Measurements from ENCODE around the gene LSMEM2. TPM values are rescaled to one million over a fixed set of nuclear protein-coding genes. Genes with fewer than 3 reads are reported as not detected.

Gene LSMEM2
- total RNA-seq, 1 donor from 2014 or later, result 0.18 TPM

GRCh38 chr3:50319181-50319893, 40.5 kb downstream of the LSMEM2 start:
- no peak for TF ChIP-seq CTCF (IDR thresholded peaks at IDR 0.05; ENCODE audit: unreplicated experiment)
- no peak for DNase-seq (ENCODE audit: low spot score)
- Mint-ChIP-seq H3K36me3 (ENCODE audit: low read depth, unreplicated experiment) (peaks cover 36% of the 10 kb centered on the region), H3K27me3 (ENCODE audit: unreplicated experiment) (peaks cover 26% of the 10 kb centered on the region), H3K4me3 (ENCODE audit: unreplicated experiment) (peak overlapping the region; percentile 96), H3K9me3 (ENCODE audit: unreplicated experiment) (no peaks in the 10 kb centered on the region), H3K4me1 (ENCODE audit: unreplicated experiment) (peaks cover 49% of the 10 kb centered on the region), H3K27ac (ENCODE audit: unreplicated experiment) (peak overlapping the region; percentile 50)

- H3K27me3 Mint-ChIP-seq (ENCODE audit: unreplicated experiment), result peaks cover 26% of the 10 kb centered on the region
- H3K4me3 Mint-ChIP-seq (ENCODE audit: unreplicated experiment), result peak overlapping the region; percentile 96
- DNase-seq (ENCODE audit: low spot score), result peak; percentile 4
- peaks cover 41% of the 10 kb centered on the region for H3K36me3 Mint-ChIP-seq (ENCODE audit: low read depth, unreplicated experiment)
- peak overlapping the region; percentile 77 for H3K27ac Mint-ChIP-seq (ENCODE audit: unreplicated experiment)
- no peak for TF ChIP-seq CTCF (IDR thresholded peaks at IDR 0.05; ENCODE audit: unreplicated experiment)
- no peaks in the 10 kb centered on the region for H3K9me3 Mint-ChIP-seq (ENCODE audit: unreplicated experiment)
- H3K4me1 Mint-ChIP-seq (ENCODE audit: unreplicated experiment), result peaks cover 55% of the 10 kb centered on the region
Measured at GRCh38 chr3:50319894-50320625, 41.2 kb downstream of the LSMEM2 start.

- peaks cover 36% of the 10 kb centered on the region for H3K36me3 Mint-ChIP-seq (ENCODE audit: low read depth, unreplicated experiment)
- peak overlapping the region; percentile 77 for H3K27ac Mint-ChIP-seq (ENCODE audit: unreplicated experiment)
- TF ChIP-seq CTCF (IDR thresholded peaks at IDR 0.05; ENCODE audit: unreplicated experiment), result no peak
- no peaks in the 10 kb centered on the region for H3K9me3 Mint-ChIP-seq (ENCODE audit: unreplicated experiment)
- H3K27me3 Mint-ChIP-seq (ENCODE audit: unreplicated experiment), result peaks cover 26% of the 10 kb centered on the region
- H3K4me1 Mint-ChIP-seq (ENCODE audit: unreplicated experiment), result peaks cover 52% of the 10 kb centered on the region
- peak; percentile 65 for DNase-seq (ENCODE audit: low spot score)
- peak overlapping the region; percentile 96 for H3K4me3 Mint-ChIP-seq (ENCODE audit: unreplicated experiment)
Measured at GRCh38 chr3:50320853-50321335, 42.0 kb downstream of the LSMEM2 start.

- peaks cover 35% of the 10 kb centered on the region for H3K36me3 Mint-ChIP-seq (ENCODE audit: low read depth, unreplicated experiment)
- peaks cover 51% of the 10 kb centered on the region for H3K4me1 Mint-ChIP-seq (ENCODE audit: unreplicated experiment)
- H3K4me3 Mint-ChIP-seq (ENCODE audit: unreplicated experiment), result peak overlapping the region; percentile 92
- H3K27me3 Mint-ChIP-seq (ENCODE audit: unreplicated experiment), result peaks cover 26% of the 10 kb centered on the region
- peak; percentile 48 for TF ChIP-seq CTCF (IDR thresholded peaks at IDR 0.05; ENCODE audit: unreplicated experiment)
- H3K27ac Mint-ChIP-seq (ENCODE audit: unreplicated experiment), result peak overlapping the region; percentile 48
- H3K9me3 Mint-ChIP-seq (ENCODE audit: unreplicated experiment), result no peaks in the 10 kb centered on the region
- DNase-seq (ENCODE audit: low spot score), result peak; percentile 84
Measured at GRCh38 chr3:50321336-50322114, 42.6 kb downstream of the LSMEM2 start.

Data from endothelial cell (in vitro differentiated cells).